ENCODE measurements around the gene HUNK.

- TF ChIP-seq POLR2AphosphoS5 (IDR thresholded peaks at IDR 0.05; ENCODE audit: low read depth, low read length) = no peak
- TF ChIP-seq REST (IDR thresholded peaks at IDR 0.05; ENCODE audit: insufficient read depth in 1 of 2, low read depth in 2 of 2, low read length in 2 of 2) = no peak
- TF ChIP-seq SIN3A (IDR thresholded peaks at IDR 0.05; ENCODE audit: borderline replicate concordance, insufficient read depth, low read length) = no peak
- no peak for TF ChIP-seq TAF1 (IDR thresholded peaks at IDR 0.05; ENCODE audit: borderline replicate concordance, insufficient read depth, low read length)
Measured at GRCh38 chr21:31838586-31839355, 34.0 kb upstream of the HUNK start.
